HEK293T (cell line): ENCODE measurements around the gene RNU6-9.
A peak's percentile ranks its signal among the peaks of the same experiment; 100 is the strongest.

Experiments
- CTCF ChIA-PET: fragments of 350-600 bp; formaldehyde crosslinking; extraction: SDS; loops from one replicate; lab custom pipeline; 2021; ENCODE audit warnings: antibody characterized with exemption, inconsistent platforms; lab: Yijun Ruan, JAX
- POLR2A ChIA-PET: fragments of 350-600 bp; formaldehyde crosslinking; extraction: SDS; loops from one replicate; lab custom pipeline; 2020; ENCODE audit warnings: antibody characterized with exemption, inconsistent platforms; lab: Yijun Ruan, JAX
- DNase-seq: peaks from one replicate; pipeline ENCODE4 v3.0.0; 2012; ENCODE audit warnings: mixed read lengths; ENCODE audit errors: extremely low spot score
- ARNT ChIP-seq: fragments of 450-650 bp; IDR thresholded peaks from 2 replicates; pipeline ENCODE4 v1.6.1; 2017; ENCODE audit warnings: mild to moderate bottlenecking
- BHLHE40 ChIP-seq: fragments of 450-650 bp; IDR thresholded peaks from 2 replicates; pipeline ENCODE4 v1.6.1; 2016; ENCODE audit warnings: mild to moderate bottlenecking, moderate library complexity, borderline replicate concordance
- CTBP1 ChIP-seq: fragments of 450-650 bp; IDR thresholded peaks from 2 replicates; pipeline ENCODE4 v1.6.1; 2016; ENCODE audit warnings: borderline replicate concordance
- ELF4 ChIP-seq: fragments of 450-650 bp; IDR thresholded peaks from 2 replicates; pipeline ENCODE4 v1.6.1; 2017; ENCODE audit warnings: antibody characterized with exemption
- FOXA1 ChIP-seq: fragments of 450-650 bp; IDR thresholded peaks from 2 replicates; pipeline ENCODE4 v1.6.1; 2016; ENCODE audit warnings: mild to moderate bottlenecking
- FOXK2 ChIP-seq: fragments of 450-650 bp; IDR thresholded peaks from 2 replicates; pipeline ENCODE4 v1.6.1; 2016; ENCODE audit warnings: mild to moderate bottlenecking
- FOXM1 ChIP-seq: fragments of 450-650 bp; IDR thresholded peaks from 2 replicates; pipeline ENCODE4 v1.6.1; 2017; ENCODE audit warnings: mild to moderate bottlenecking, borderline replicate concordance
- HDGF ChIP-seq: fragments of 450-650 bp; IDR thresholded peaks from 2 replicates; pipeline ENCODE4 v1.6.1; 2017; ENCODE audit warnings: antibody characterized with exemption, borderline replicate concordance
- L3MBTL2 ChIP-seq: fragments of 450-650 bp; conservative IDR thresholded peaks from 2 replicates; pipeline ENCODE4 v1.6.1; 2016; ENCODE audit warnings: mild to moderate bottlenecking
- LEF1 ChIP-seq: fragments of 450-650 bp; IDR thresholded peaks from 2 replicates; pipeline ENCODE4 v1.6.1; 2017; ENCODE audit warnings: mild to moderate bottlenecking, borderline replicate concordance
- NFRKB ChIP-seq: fragments of 450-650 bp; IDR thresholded peaks from 2 replicates; pipeline ENCODE4 v1.6.1; 2016; ENCODE audit warnings: mild to moderate bottlenecking, moderate library complexity
- SP1 ChIP-seq: fragments of 450-650 bp; IDR thresholded peaks from 2 replicates; pipeline ENCODE4 v1.6.1; 2017
- SUZ12 ChIP-seq: fragments of 450-650 bp; IDR thresholded peaks from 2 replicates; pipeline ENCODE4 v1.6.1; 2016; ENCODE audit warnings: mild to moderate bottlenecking
- TARDBP ChIP-seq: fragments of 450-650 bp; IDR thresholded peaks from 2 replicates; pipeline ENCODE4 v1.6.1; 2016
- ZNF384 ChIP-seq: fragments of 450-650 bp; IDR thresholded peaks from 2 replicates; pipeline ENCODE4 v1.6.1; 2016
- TF ChIP-seq, protein P1 (sequence below): fragments of 450-650 bp; IDR thresholded peaks from 2 replicates; pipeline ENCODE4 v1.6.1; 2016

The RNU6-9 gene

DNA sequence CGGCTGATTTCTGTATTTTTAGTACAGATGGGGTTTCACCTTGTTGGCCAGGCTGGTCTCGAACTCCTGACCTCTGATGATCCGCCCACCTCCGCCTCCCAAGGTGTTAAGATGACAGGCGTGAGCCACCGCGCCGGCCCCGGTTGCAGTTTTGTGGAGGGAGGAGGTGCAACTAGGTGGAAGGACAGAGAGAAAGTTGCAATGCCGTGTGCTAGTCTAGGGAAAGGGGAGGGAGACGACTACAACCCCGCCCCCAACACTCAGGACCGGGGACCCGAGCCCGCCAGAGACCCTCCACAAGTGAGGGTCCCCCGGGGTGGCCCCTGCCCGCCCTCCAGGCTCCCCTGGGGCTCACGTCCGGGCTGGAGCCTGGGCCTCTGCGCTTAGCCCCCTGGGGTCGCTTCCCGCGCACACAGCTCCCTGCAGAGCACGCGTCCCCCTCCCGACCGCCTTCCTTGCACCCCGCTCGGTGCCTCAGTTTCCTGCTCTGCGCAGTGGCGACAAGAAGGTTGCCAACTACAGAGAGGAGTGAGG, 31.3 kb downstream of the RNU6-9 start:
- ChIA-PET POLR2A (interaction anchor here (1.2 kb wide), 1 partner anchor 344 kb away, joined by 4 read pairs; the partner anchor contains the start of gene CIRBP), CTCF (interaction anchor here (0.6 kb wide), 2 partner anchors 57 to 581 kb away, joined by 4 read pairs; no protein-coding TSS in a partner anchor)
- no peak for DNase-seq
- peak; percentile 91 for TF ChIP-seq L3MBTL2
- no peak for TF ChIP-seq BHLHE40
- TF ChIP-seq, protein P1, sequence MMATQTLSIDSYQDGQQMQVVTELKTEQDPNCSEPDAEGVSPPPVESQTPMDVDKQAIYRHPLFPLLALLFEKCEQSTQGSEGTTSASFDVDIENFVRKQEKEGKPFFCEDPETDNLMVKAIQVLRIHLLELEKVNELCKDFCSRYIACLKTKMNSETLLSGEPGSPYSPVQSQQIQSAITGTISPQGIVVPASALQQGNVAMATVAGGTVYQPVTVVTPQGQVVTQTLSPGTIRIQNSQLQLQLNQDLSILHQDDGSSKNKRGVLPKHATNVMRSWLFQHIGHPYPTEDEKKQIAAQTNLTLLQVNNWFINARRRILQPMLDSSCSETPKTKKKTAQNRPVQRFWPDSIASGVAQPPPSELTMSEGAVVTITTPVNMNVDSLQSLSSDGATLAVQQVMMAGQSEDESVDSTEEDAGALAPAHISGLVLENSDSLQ = peak; percentile 73; the same call in 1 of the 2 replicates

DNA sequence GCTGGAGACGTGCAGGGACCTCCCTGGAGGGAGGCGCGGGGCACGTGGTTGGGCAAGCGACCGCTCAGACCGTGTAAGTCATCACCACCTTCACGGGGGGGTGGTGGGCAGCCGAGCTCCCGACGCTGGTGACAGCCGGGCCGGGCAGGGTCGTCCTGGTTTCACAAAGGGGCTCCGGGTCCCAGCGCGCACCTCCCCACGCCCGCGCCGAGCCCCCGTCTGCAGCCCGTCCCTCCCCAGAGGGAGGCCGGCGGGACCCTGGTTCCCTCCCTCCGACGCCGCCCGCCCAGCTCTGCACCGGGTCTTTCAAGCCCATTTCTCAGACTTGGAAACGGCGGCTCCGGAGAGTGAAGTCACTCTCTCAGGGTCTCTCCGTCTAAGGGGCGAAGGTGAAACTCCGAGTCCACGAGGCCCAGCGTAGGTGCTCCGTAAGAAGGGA, 31.8 kb downstream of the RNU6-9 start:
- no peak for DNase-seq
- TF ChIP-seq FOXK2 (no peak), FOXM1 (0 out of 2 replicates have a peak, but pooled peaks have one; percentile 7), L3MBTL2 (peak; percentile 32), ELF4 (no peak)
- POLR2A ChIA-PET = no interaction called here
- CTCF ChIA-PET = interaction anchor here (0.6 kb wide), 1 partner anchor 57 kb away, joined by 4 read pairs; no protein-coding TSS in a partner anchor

DNA sequence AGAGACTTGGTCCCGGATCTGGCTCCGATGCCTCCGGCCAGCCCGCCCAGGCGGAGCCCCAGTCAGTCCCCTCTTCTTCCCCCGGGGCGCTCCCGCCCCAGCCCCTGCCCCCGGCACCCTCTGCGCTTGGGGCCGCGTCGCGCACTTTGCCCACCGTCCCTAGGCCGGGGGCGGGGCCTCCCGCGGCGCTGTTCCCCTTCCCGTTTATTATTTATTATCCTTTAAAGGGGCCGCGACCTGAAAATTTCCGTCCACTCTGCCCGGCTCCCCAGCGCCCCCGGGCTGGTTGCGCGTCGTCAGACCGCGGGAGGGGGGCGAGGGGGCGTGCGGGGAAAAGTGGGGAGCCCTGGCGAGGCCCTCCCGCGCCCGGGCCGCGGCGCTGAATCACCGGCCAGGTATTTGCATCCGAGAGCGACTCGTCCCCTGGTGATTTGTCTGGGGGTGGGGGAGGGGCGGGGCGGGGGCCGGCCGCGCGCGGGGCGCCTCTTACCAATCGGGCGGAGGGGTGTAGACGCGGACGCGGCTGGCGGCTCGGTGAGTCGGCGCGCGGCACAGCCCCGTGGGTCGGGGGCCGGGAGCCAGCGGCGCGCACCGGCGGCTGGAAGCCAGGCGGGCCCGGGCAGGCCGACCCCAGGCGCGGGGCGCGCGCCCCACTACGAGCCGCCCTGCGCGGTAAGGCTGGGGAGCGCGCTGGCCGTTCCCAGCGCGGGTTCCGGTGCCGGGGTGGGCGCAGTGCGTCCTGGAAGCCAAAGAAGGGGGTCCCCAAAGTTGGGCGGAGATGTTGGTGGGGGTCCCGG, 32.4 kb downstream of the RNU6-9 start, which contains the start of gene ARID3A:
Gene ARID3A (plus strand): TSS at position 510 of the 797 bp plus-strand sequence. CDS start 3,494 bp downstream, outside the sequence.
- peak; percentile 83 for DNase-seq
- TF ChIP-seq, protein P1 = peak; percentile 54
- TF ChIP-seq ARNT = no peak
- TF ChIP-seq FOXM1 = peak; percentile 45
- TF ChIP-seq HDGF = no peak
- CTCF ChIA-PET = no interaction called here
- POLR2A ChIA-PET = no interaction called here

DNA sequence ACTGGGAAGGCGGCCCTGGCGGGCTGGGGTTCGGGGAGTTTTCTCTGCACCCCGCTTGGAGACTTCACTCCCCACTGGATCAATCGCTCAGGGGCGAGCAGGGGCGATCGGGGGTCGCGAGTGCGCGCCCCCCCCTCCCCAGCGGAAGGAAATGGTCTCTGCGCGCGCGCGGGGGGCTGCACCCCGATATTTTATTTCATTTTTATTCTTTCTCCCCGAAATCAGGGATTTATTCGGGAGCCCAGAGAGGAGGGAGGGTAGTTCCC, 33.0 kb downstream of the RNU6-9 start:
- TF ChIP-seq FOXA1 (no peak), BHLHE40 (no peak)
- DNase-seq = no peak
- ChIA-PET CTCF (no interaction called here), POLR2A (no interaction called here)

DNA sequence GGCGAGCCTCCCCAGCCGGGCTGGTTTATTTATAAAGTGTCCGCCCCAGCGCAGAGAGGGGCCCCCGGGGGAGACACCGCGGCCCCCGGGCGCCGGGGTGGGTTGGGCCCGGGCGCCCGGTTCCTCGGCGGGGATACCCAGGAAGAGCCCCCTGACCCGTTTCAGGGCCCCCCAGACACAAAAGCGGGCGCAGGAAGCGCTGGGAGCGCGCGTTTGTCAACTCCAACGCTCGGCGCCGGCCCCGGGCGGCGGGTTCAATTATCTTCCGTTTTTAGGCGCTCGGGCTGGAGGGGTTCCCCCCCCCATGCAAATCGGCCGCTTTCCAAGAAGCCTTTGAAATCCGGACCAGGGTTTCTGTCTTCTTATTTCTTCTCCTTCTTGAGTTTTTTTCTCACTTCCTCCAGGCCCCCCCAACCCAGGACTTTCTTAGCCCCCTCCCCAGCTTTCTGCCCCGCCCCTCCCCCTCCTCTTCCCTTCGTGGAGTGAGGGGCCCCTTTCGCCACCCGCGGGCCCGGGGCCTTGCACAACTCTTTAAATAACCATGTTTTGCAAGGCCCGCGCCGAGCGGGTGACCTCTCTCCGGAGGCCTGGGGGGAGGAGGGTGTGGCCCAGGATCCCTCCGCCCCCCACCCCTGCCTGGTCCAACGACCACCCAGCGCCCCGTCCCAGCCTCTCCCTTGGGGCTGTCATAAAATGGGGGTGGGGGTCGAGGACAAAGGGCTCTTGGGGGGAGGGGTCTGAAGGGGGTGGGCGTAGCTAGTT, 33.5 kb downstream of the RNU6-9 start:
- ChIA-PET CTCF (no interaction called here), POLR2A (no interaction called here)
- TF ChIP-seq SUZ12 = no peak
- TF ChIP-seq FOXM1 = peak; percentile 49; the same call in 1 of the 2 replicates
- no peak for DNase-seq

DNA sequence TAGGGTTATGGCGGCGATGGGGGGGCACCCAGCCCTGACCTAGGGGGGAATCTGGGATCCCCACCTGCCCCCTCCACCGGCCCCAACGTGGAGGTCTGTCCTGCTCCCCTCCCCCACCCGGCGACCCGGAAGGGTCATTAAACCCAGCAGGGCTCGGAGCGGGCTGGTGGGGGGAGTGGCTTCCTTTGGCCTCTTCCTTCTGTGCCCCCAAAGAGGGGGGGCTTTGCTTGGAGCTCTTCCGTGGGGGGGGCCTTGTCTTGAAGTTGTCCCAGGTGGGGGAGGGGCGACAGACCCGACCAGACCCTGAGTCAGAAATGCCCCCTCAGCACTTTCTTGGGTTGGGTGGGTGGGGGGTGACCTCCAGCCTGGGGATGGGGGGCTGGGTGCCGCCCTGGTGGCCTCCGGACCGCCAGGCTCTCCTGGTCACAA, 34.1 kb downstream of the RNU6-9 start:
- ChIA-PET POLR2A (no interaction called here), CTCF (no interaction called here)
- DNase-seq = no peak
- TF ChIP-seq NFRKB = no peak
- TF ChIP-seq, protein P1 = no peak
- no peak for TF ChIP-seq FOXM1
- TF ChIP-seq HDGF = no peak
- TF ChIP-seq SP1 = no peak
- TF ChIP-seq CTBP1 = no peak
- TF ChIP-seq TARDBP = no peak
- TF ChIP-seq FOXA1 = no peak
- no peak for TF ChIP-seq SUZ12
- no peak for TF ChIP-seq ELF4
- no peak for TF ChIP-seq ZNF384
- TF ChIP-seq BHLHE40 = no peak
- TF ChIP-seq L3MBTL2 = no peak
- TF ChIP-seq LEF1 = no peak
- no peak for TF ChIP-seq ARNT
